GM10266 (cell line): Measurements from ENCODE around the gene STK33.

ENCODE experiments used
- DNase-seq: peaks from one replicate; pipeline ENCODE4 v3.0.0; 2012; ENCODE audit errors: extremely low spot score
- TF ChIP-seq, protein P1 (sequence below): IDR thresholded peaks from 2 replicates; pipeline ENCODE4 v1.5.1; 2012; ENCODE audit warnings: mild to moderate bottlenecking, low read depth; ENCODE audit not compliant: control insufficient read depth, insufficient read depth; ENCODE audit errors: missing control alignments

STK33 gene

GRCh38 chr11:8370812-8371515 is 223.1 kb downstream of the STK33 start:
- TF ChIP-seq, protein P1, sequence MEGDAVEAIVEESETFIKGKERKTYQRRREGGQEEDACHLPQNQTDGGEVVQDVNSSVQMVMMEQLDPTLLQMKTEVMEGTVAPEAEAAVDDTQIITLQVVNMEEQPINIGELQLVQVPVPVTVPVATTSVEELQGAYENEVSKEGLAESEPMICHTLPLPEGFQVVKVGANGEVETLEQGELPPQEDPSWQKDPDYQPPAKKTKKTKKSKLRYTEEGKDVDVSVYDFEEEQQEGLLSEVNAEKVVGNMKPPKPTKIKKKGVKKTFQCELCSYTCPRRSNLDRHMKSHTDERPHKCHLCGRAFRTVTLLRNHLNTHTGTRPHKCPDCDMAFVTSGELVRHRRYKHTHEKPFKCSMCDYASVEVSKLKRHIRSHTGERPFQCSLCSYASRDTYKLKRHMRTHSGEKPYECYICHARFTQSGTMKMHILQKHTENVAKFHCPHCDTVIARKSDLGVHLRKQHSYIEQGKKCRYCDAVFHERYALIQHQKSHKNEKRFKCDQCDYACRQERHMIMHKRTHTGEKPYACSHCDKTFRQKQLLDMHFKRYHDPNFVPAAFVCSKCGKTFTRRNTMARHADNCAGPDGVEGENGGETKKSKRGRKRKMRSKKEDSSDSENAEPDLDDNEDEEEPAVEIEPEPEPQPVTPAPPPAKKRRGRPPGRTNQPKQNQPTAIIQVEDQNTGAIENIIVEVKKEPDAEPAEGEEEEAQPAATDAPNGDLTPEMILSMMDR: no peak
- no peak for DNase-seq

DNA sequence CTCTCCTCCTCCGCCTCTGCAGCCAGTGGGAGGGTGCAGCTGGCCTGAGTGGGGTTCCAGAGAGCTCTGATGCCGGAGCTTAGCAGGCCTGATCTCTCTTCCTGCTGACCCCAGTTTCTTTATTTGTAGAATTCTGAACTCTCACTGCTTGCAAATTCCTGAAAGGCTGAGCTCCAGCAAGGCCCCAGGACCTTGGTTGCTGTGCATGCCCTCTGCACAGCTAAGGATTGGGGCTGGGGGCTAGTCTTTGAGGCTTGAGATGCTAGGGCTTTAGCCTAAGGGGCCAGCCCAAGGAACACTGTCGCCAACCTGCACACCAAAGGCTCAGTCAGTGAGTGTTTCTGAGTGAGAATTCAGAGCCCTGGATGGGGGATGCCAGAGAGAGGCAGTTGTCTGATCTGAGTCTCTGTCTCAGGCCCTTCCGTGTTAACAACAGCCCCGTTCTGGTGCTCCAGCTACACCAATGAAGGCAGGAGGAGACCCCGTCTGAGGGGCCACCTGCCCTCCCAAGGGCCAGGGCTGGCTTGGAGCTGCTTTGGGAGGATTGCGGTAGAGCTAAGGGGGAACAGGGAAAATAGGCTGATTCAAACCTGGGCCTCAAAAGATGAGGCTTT is 224.3 kb downstream of the STK33 start:
- TF ChIP-seq, protein P1: no peak
- no peak for DNase-seq

DNA sequence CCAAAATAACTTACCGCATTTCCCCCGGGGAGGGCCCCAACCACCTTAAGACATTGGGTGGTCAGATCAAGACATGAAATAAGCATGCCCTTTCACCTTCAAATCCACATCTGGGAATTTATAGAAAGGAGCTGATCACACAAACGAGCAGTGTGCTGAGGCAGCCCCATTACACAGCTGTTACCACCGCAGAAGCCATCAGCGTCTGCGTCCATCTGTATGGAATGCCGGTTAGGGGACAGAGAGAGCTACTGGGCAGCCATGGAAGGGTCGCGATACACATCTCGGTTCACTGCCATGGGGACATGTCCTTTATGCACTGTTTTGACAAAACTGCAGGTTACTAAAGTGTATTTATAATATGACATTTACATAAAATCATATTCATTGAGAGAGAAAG is 225.3 kb downstream of the STK33 start:
- no peak for DNase-seq
- TF ChIP-seq, protein P1: no peak

DNA sequence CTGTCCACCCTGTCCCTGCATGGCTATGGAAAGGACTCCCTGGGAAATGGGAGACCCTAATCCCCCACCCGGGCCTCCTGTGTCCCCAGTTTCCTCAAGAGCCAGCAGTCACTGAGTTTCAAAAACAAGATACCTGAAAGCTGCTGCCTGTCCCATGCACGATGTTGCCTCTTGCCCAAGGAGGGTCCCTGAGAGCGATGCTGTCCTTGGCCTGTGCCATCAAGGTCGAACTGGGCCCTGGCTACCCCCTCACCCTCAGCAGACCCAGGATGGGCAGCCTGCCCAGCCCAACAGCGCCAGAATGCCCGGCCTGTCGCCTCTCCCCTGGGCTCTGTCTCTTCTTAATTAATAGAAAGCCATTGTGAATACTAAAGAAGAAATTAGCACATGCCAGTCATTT is 225.8 kb downstream of the STK33 start:
- TF ChIP-seq, protein P1: no peak

DNA sequence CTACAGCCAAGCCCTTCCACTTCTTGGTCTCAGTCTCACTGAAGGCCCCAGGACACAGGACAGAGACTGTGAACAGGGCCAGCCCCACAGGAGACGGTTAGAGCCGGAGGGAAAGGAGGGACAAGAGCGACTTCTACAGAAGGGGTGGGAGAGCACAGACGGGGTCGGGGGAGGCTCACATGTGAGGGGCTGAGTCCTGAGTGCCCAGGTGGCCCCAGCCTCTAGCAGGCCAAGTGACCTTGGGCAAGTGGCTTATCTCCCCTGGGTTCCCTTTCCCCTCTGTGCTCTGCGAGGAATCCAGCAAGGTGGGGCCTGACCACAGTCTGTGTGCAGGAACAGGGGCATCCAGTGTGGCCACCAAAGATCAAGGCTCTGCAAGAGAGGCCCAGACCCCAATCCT is 227.7 kb downstream of the STK33 start:
- TF ChIP-seq, protein P1: no peak
- DNase-seq: no peak

More for the DNA sequence above, 225.8 kb downstream of the STK33 start:
- no peak for DNase-seq

DNA sequence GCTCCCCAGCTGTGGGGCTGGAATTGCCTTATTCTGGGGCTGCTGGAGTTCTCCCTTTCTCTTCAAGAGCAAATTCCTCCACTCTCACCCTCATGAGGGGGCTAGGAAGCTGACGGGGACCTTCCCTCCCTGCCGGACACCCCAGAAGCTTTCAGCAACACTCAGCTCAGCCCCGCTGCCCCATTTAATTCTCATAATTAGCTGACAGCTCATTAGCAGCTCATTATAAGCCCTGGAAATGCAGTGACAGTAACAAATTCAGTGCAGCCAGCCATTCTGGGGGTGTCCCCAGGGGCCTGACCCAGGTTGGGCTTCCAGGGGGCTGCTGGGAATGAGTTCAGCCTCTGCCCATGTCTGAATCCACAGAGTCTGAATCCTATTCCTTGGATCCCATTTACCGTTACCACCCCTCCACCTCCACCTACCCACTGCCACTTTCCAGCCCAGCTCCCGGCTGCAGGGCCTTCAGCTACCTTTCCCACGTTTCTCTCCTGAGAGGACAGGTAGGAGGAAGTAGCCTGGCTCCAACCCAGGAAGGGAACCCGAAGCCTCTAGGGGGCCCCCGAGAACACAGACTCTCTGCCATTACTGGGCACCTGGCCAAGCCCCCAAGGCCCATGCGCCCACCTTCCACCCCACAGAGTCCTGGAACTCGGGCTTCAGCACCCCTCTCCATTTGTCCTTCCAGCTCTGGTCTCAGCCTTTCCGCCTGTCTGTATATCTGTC is 228.6 kb downstream of the STK33 start:
- no peak for DNase-seq
- TF ChIP-seq, protein P1: peak; percentile 7

DNA sequence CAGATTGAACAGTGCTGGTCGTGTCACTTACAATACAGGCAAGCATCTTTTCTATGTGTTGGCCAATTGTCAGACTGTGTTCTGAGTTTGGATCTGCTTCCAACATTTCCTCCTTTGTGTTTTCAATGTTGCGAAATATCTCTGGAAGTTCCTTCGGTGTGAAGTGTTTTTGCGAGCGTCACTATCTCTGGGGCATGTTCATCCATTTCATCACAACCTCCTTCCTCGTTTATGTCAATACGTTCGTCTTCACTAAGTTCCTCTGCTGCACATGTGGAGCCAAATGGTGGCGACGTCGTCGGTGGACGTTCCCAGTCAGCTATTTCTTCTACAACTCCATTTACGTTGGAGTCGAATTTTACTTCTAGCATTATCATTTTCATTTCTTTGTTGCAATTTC is 230.1 kb downstream of the STK33 start:
- TF ChIP-seq, protein P1: no peak
- DNase-seq: no peak
